Measurements from ENCODE around the gene PHOSPHO2. TPM values are rescaled to one million over a fixed set of nuclear protein-coding genes. Genes with fewer than 3 reads are reported as not detected.
A peak's percentile ranks its signal among the peaks of the same experiment; 100 is the strongest.

Gene PHOSPHO2
- total and polyA plus RNA-seq, 9 of the 15 experiments (the other 6 are each of a cell fraction or from before 2014, with no cell fraction given), result 7.8 to 19.1 (median 11.7) TPM

- H4K20me1 ChIP-seq (replicated peaks; ENCODE audit: control insufficient read depth, insufficient read depth, low read length), result no peaks in the 10 kb centered on the region
- TF ChIP-seq XRCC3 (IDR thresholded peaks at IDR 0.05) (no peak), TRIM24 (IDR thresholded peaks at IDR 0.05) (no peak), VEZF1 (CRISPR knock-in tag; IDR thresholded peaks at IDR 0.05) (no peak), CREB5 (CRISPR knock-in tag; IDR thresholded peaks at IDR 0.05) (no peak), MED1 (CRISPR knock-in tag; IDR thresholded peaks at IDR 0.05; ENCODE audit: borderline replicate concordance) (no peak), EHMT2 (IDR thresholded peaks at IDR 0.05) (no peak), ZKSCAN1 (IDR thresholded peaks at IDR 0.05; ENCODE audit: low read depth, low read length) (no peak), GATA2 (CRISPR knock-in tag; IDR thresholded peaks at IDR 0.05) (no peak), MAX (CRISPR knock-in tag; IDR thresholded peaks at IDR 0.05) (no peak), ZEB2 (IDR thresholded peaks at IDR 0.05) (no peak), JUN (IDR thresholded peaks at IDR 0.05; ENCODE audit: borderline replicate concordance, low read depth, low read length) (no peak), JUN (CRISPR knock-in tag; IDR thresholded peaks at IDR 0.05; ENCODE audit: borderline replicate concordance) (no peak), CGGBP1 (CRISPR knock-in tag; IDR thresholded peaks at IDR 0.05) (no peak), IRF9 (tag; IDR thresholded peaks at IDR 0.05) (no peak), GTF2E2 (tag; IDR thresholded peaks at IDR 0.05) (no peak), PRDM10 (IDR thresholded peaks at IDR 0.05; ENCODE audit: partially characterized antibody) (no peak)
These were observed 1.6 kb upstream of the PHOSPHO2 start for GRCh38 chr2:169692718-169693117.

More at GRCh38 chr2:169692718-169693117, 1.6 kb upstream of the PHOSPHO2 start:
- Histone ChIP-seq H3K79me2 (ENCODE audit: control insufficient read depth, insufficient read depth, low read length) (peaks cover 15% of the 10 kb centered on the region), H3K9ac (ENCODE audit: insufficient read depth in 1 of 2, low read depth in 2 of 2, low read length in 2 of 2) (no peak overlapping the region), H3K4me1 (replicated peaks in 1 of 2; ENCODE audit: control insufficient read depth in 2 of 2, insufficient read depth in 2 of 2, low read length in 2 of 2) (peaks cover 9 to 14% of the 10 kb centered on the region in 2 experiments), H3K9me3 (replicated peaks; ENCODE audit: control insufficient read depth, insufficient read depth, low read depth, low read length) (peaks cover 2% of the 10 kb centered on the region; the same call in 1 of the 2 replicates), H3K36me3 (ENCODE audit: control insufficient read depth, insufficient read depth, low read length) (peaks cover 14% of the 10 kb centered on the region; the same call in 2 of the 3 replicates), H3K27ac (ENCODE audit: extremely low read depth, low read depth, low read length) (no peak overlapping the region), H3K9me1 (ENCODE audit: control insufficient read depth, insufficient read depth, low read length) (no peaks in the 10 kb centered on the region), H2AFZ (ENCODE audit: low read depth, low read length) (peak overlapping the region; percentile 15; the same call in 1 of the 2 replicates), H3K4me3 (no peak overlapping the region), H3K27me3 (ENCODE audit: control insufficient read depth in 2 of 2, insufficient read depth in 2 of 2, low read length in 2 of 2) (no peaks in the 10 kb centered on the region), H3K4me2 (ENCODE audit: insufficient read depth, low read length) (no peak overlapping the region)
- ChIA-PET POLR2A (interaction anchor here (2.4 to 5.3 kb wide), 3 partner anchors 9 to 27 kb away, joined by 11 to 45 read pairs (median 12); no protein-coding TSS in a partner anchor), CTCF (ENCODE audit: low intra/inter-chr PET ratio) (no interaction called here)
- WGBS (ENCODE audit: insufficient coverage, low coverage, missing lambda C conversion rate), result 5% methylated on average over 3 of the region's 3 CpGs
- BruUV-seq (replicated peaks), result no TSS peak
- intact Hi-C loops (cut with micrococcal nuclease), result loop anchor here (5.0 kb wide), 1 partner anchor 55 kb away; no protein-coding TSS in a partner anchor
- in situ Hi-C loops (cut with MboI), result loop anchor here (5.0 kb wide), 1 partner anchor 105 kb away; no protein-coding TSS in a partner anchor
- ATAC-seq (no peak), DNase-seq (ENCODE audit: extremely low read depth in 1 of 4, low spot score in 3 of 4) (no peak), FAIRE-seq (no peak)
